Common myeloid progenitor, CD34-positive (primary cell): ENCODE results near the gene MICALL2.

Source experiments
- CTCF ChIA-PET: fragments of 350-600 bp; sonication (Branson Sonifier 250); formaldehyde crosslinking; loops from one replicate; lab custom pipeline; 2021; ENCODE audit warnings: antibody characterized with exemption; lab: Charles Lee
- POLR2A ChIA-PET: fragments of 350-600 bp; sonication (Branson Sonifier 250); formaldehyde crosslinking; loops from one replicate; lab custom pipeline; 2021; ENCODE audit warnings: antibody characterized with exemption; lab: Charles Lee
- DNase-seq, 3 donors: peaks; one replicate each; pipeline versions ENCODE4 v3.0.0 to v3.0.0-alpha.2; 2013
- H3K27ac ChIP-seq, 2 experiments: 1 replicate in 1 of 2; 2 replicates in 1 of 2; pipeline ENCODE4 v1.7.0; 2013; ENCODE audit warnings: inconsistent platforms in 2 of 2, low read length in 2 of 2, mild to moderate bottlenecking in 2 of 2, low read depth in 1 of 2, moderate library complexity in 1 of 2; ENCODE audit not compliant: severe bottlenecking in 2 of 2, insufficient read depth in 1 of 2, poor library complexity in 1 of 2
- H3K27me3 ChIP-seq, 5 experiments: replicated peaks in 2 of 5; 1 replicate in 3 of 5; 2 replicates in 2 of 5; pipeline versions ENCODE4 v1.6.1 to v1.7.0; 2013; ENCODE audit warnings: low read length in 4 of 5, mild to moderate bottlenecking in 2 of 5, moderate library complexity in 2 of 5, inconsistent platforms in 1 of 5; ENCODE audit not compliant: insufficient read depth in 5 of 5, control insufficient read depth in 4 of 5
- H3K36me3 ChIP-seq, 4 experiments: 1 replicate in 2 of 4; 2 replicates in 2 of 4; pipeline versions ENCODE4 v1.6.1 to v1.7.0; 2013; ENCODE audit warnings: low read length in 3 of 4, control low read depth in 1 of 4, mild to moderate bottlenecking in 1 of 4; ENCODE audit not compliant: control insufficient read depth in 4 of 4, insufficient read depth in 4 of 4
- H3K4me1 ChIP-seq, 4 experiments: 1 replicate in 3 of 4; 2 replicates in 1 of 4; pipeline versions ENCODE4 v1.6.1 to v1.7.1; 2013; ENCODE audit warnings: low read length in 3 of 4, mild to moderate bottlenecking in 3 of 4, control low read depth in 1 of 4, inconsistent platforms in 1 of 4, moderate library complexity in 1 of 4; ENCODE audit not compliant: control insufficient read depth in 4 of 4, insufficient read depth in 4 of 4; ENCODE audit errors: control extremely low read depth in 1 of 4
- H3K4me3 ChIP-seq, 7 experiments: 1 replicate in 4 of 7; 2 replicates in 3 of 7; pipeline versions ENCODE4 v1.5.1 to v1.7.0; 2013; ENCODE audit warnings: mild to moderate bottlenecking in 7 of 7, low read length in 6 of 7, moderate library complexity in 6 of 7, inconsistent platforms in 2 of 7, low read depth in 2 of 7, control low read depth in 1 of 7; ENCODE audit not compliant: insufficient read depth in 4 of 7, control insufficient read depth in 1 of 7; ENCODE audit errors: extremely low read depth in 1 of 7
- H3K9me3 ChIP-seq, 5 experiments: 1 replicate in 4 of 5; 2 replicates in 1 of 5; pipeline versions ENCODE4 v1.6.1 to v1.7.1; 2013; ENCODE audit warnings: low read length in 4 of 5, mild to moderate bottlenecking in 2 of 5, inconsistent platforms in 1 of 5, low read depth in 1 of 5, moderate library complexity in 1 of 5; ENCODE audit not compliant: control insufficient read depth in 4 of 5, insufficient read depth in 2 of 5; ENCODE audit errors: control extremely low read depth in 1 of 5
- WGBS: methylation state at CpG from one replicate; pipeline ENCODE4 v1.1.5; 2013; ENCODE audit not compliant: insufficient coverage; 5-methylcytosine and 5-hydroxymethylcytosine counted together

MICALL2 gene

GRCh38 chr7:1493129-1493528, 33.9 kb upstream of the MICALL2 start:
- Histone ChIP-seq H3K27ac (no peak overlapping the region), H3K4me3 (no peak overlapping the region), H3K36me3 (peaks cover 6 to 95% (median 59%) of the 10 kb centered on the region in 4 experiments), H3K27me3 (no peaks in the 10 kb centered on the region), H3K4me1 (no peaks in the 10 kb centered on the region), H3K9me3 (no peaks in the 10 kb centered on the region)
- ChIA-PET CTCF (interaction anchor here (1.2 to 1.8 kb wide), 2 partner anchors 10 to 15 kb away, joined by 4 to 5 read pairs; no protein-coding TSS in a partner anchor), POLR2A (interaction anchor here (1.1 kb wide), 1 partner anchor 20 kb away, joined by 3 read pairs; no protein-coding TSS in a partner anchor)
- DNase-seq: no peak
- 98% methylated on average over 15 of the region's 20 CpGs for WGBS

- H3K4me1 ChIP-seq: no peaks in the 10 kb centered on the region
- no peaks in the 10 kb centered on the region for H3K9me3 ChIP-seq
- POLR2A ChIA-PET: interaction anchor here (1.1 kb wide), 1 partner anchor 21 kb away, joined by 3 read pairs; no protein-coding TSS in a partner anchor
- H3K27me3 ChIP-seq: no peaks in the 10 kb centered on the region
- CTCF ChIA-PET: interaction anchor here (1.2 kb wide), 1 partner anchor 16 kb away, joined by 5 read pairs; no protein-coding TSS in a partner anchor
- DNase-seq: no peak
- WGBS: 97% methylated on average over 13 of the region's 33 CpGs
- no peak overlapping the region for H3K27ac ChIP-seq
- H3K4me3 ChIP-seq: no peak overlapping the region
- H3K36me3 ChIP-seq: peaks cover 7 to 95% (median 59%) of the 10 kb centered on the region in 4 experiments
Observed at GRCh38 chr7:1492640-1493039, 33.4 kb upstream of the MICALL2 start.

- Histone ChIP-seq H3K27me3 (no peaks in the 10 kb centered on the region), H3K9me3 (no peaks in the 10 kb centered on the region), H3K4me1 (no peaks in the 10 kb centered on the region), H3K4me3 (no peak overlapping the region), H3K27ac (no peak overlapping the region), H3K36me3 (peaks cover 9 to 95% (median 57%) of the 10 kb centered on the region in 4 experiments)
- DNase-seq: no peak
- 98% methylated on average over 10 of the region's 10 CpGs for WGBS
- CTCF ChIA-PET: interaction anchor here (1.2 to 1.3 kb wide), 2 partner anchors 14 to 16 kb away, joined by 3 to 5 read pairs; no protein-coding TSS in a partner anchor
- POLR2A ChIA-PET: interaction anchor here (1.1 kb wide), 1 partner anchor 21 kb away, joined by 3 read pairs; no protein-coding TSS in a partner anchor
Observed at GRCh38 chr7:1492221-1492620, 33.0 kb upstream of the MICALL2 start.

GRCh38 chr7:1490837-1491236, 31.6 kb upstream of the MICALL2 start:
- peaks cover 9 to 92% (median 52%) of the 10 kb centered on the region in 4 experiments for H3K36me3 ChIP-seq
- CTCF ChIA-PET: interaction anchor here (0.7 to 1.7 kb wide), 4 partner anchors 13 to 65 kb away, joined by 3 to 7 read pairs (median 3); partner anchors contain the start of genes INTS1 and TMEM184A
- no peaks in the 10 kb centered on the region for H3K4me1 ChIP-seq

GRCh38 chr7:1489336-1489735, 30.1 kb upstream of the MICALL2 start:
- DNase-seq: no peak
- H3K4me3 ChIP-seq: no peak overlapping the region
- H3K36me3 ChIP-seq: peaks cover 9 to 92% (median 54%) of the 10 kb centered on the region in 4 experiments
- no peak overlapping the region for H3K27ac ChIP-seq
- no peaks in the 10 kb centered on the region for H3K27me3 ChIP-seq
- CTCF ChIA-PET: interaction anchor here (2.0 kb wide), 1 partner anchor 15 kb away, joined by 7 read pairs; no protein-coding TSS in a partner anchor
- H3K4me1 ChIP-seq: no peaks in the 10 kb centered on the region
- WGBS: 99% methylated on average over 18 of the region's 18 CpGs
- no peaks in the 10 kb centered on the region for H3K9me3 ChIP-seq
- POLR2A ChIA-PET: no interaction called here

More at GRCh38 chr7:1490837-1491236, 31.6 kb upstream of the MICALL2 start:
- H3K27ac ChIP-seq: no peak overlapping the region
- no peak for DNase-seq
- no peak overlapping the region for H3K4me3 ChIP-seq
- WGBS: 97% methylated on average over 16 of the region's 19 CpGs
- POLR2A ChIA-PET: no interaction called here
- H3K9me3 ChIP-seq: no peaks in the 10 kb centered on the region
- no peaks in the 10 kb centered on the region for H3K27me3 ChIP-seq

- ChIA-PET CTCF (interaction anchor here (1.4 to 2.0 kb wide), 2 partner anchors 14 to 56 kb away, joined by 3 to 7 read pairs; no protein-coding TSS in a partner anchor), POLR2A (no interaction called here)
- H3K27ac ChIP-seq: no peak overlapping the region
- H3K4me3 ChIP-seq: no peak overlapping the region
- DNase-seq: no peak
- no peaks in the 10 kb centered on the region for H3K9me3 ChIP-seq
- H3K27me3 ChIP-seq: no peaks in the 10 kb centered on the region
- no peaks in the 10 kb centered on the region for H3K4me1 ChIP-seq
- H3K36me3 ChIP-seq: peaks cover 9 to 92% (median 54%) of the 10 kb centered on the region in 4 experiments
- 100% methylated on average over 17 of the region's 20 CpGs for WGBS
Observed at GRCh38 chr7:1488016-1488415, 28.7 kb upstream of the MICALL2 start.

- no peak overlapping the region for H3K27ac ChIP-seq
- CTCF ChIA-PET: interaction anchor here (1.4 to 1.6 kb wide), 2 partner anchors 13 to 55 kb away, joined by 3 read pairs; no protein-coding TSS in a partner anchor
- 100% methylated on average over 9 of the region's 25 CpGs for WGBS
- DNase-seq: no peak
- no peaks in the 10 kb centered on the region for H3K27me3 ChIP-seq
- no peak overlapping the region for H3K4me3 ChIP-seq
- POLR2A ChIA-PET: no interaction called here
- peaks cover 9 to 94% (median 55%) of the 10 kb centered on the region in 4 experiments for H3K36me3 ChIP-seq
- no peaks in the 10 kb centered on the region for H3K4me1 ChIP-seq
- no peaks in the 10 kb centered on the region for H3K9me3 ChIP-seq
Observed at GRCh38 chr7:1487466-1487865, 28.2 kb upstream of the MICALL2 start.
